ENCODE measurements around the gene RAB9A. TPM values are rescaled to one million over a fixed set of nuclear protein-coding genes. Genes with fewer than 3 reads are reported as not detected.
A peak's percentile ranks its signal among the peaks of the same experiment; 100 is the strongest.
"Not testable (repeated sequence)": the region's sequence is repeated elsewhere in the genome, so short reads cannot be mapped to it uniquely, and the experiment has no call there.

Gene RAB9A
- total RNA-seq, 1 donor from 2014 or later, result 33.7 TPM

DNA sequence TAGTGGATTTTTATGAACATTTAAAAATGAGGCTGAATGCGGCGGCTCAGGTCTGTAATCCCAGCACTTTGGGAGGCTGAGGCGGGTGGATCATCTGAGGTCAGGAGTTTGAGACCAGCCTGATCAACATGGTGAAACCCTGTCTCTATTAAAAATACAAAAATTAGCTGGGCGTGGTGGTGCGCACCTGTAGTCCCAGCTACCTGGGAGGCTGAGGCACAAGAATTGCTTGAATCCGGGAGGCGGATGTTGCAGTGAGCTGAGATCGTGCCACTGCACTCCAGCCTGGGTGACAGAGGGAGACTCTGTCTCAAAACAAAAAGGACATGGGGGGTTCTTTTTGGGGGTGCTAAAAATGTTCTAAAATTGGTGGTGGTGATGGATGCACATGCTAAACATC, 19.2 kb upstream of the RAB9A start:
- not testable (repeated sequence) for DNase-seq (ENCODE audit: low spot score)

- no peak for DNase-seq (ENCODE audit: low spot score)
These were observed 18.7 kb upstream of the RAB9A start for GRCh38 chrX:13670197-13670596.

GRCh38 chrX:13673016-13673415, 15.9 kb upstream of the RAB9A start:
- DNase-seq (ENCODE audit: low spot score), result no peak

GRCh38 chrX:13676885-13677284, 12.0 kb upstream of the RAB9A start:
- DNase-seq (ENCODE audit: low spot score), result no peak

DNA sequence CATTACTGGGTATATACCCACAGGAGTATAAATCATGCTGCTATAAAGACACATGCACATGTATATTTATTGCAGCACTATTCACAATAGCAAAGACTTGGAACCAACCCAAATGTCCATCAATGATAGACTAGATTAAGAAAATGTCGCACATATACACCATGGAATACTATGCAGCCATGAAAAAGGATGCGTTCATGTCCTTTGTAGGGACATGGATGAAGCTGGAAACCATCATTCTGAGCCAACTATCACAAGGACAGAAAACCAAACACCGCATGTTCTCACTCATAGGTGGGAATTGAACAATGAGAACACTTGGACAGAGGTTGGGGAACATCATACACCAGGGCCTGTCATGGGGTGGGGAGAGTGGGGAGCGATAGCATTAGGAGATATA, 9.2 kb upstream of the RAB9A start:
- not testable (repeated sequence) for DNase-seq (ENCODE audit: low spot score)

- DNase-seq (ENCODE audit: low spot score), result no peak
These were observed 7.3 kb upstream of the RAB9A start for GRCh38 chrX:13681595-13681994.

GRCh38 chrX:13684361-13684760, 4.6 kb upstream of the RAB9A start:
- DNase-seq (ENCODE audit: low spot score), result peak; percentile 47

DNA sequence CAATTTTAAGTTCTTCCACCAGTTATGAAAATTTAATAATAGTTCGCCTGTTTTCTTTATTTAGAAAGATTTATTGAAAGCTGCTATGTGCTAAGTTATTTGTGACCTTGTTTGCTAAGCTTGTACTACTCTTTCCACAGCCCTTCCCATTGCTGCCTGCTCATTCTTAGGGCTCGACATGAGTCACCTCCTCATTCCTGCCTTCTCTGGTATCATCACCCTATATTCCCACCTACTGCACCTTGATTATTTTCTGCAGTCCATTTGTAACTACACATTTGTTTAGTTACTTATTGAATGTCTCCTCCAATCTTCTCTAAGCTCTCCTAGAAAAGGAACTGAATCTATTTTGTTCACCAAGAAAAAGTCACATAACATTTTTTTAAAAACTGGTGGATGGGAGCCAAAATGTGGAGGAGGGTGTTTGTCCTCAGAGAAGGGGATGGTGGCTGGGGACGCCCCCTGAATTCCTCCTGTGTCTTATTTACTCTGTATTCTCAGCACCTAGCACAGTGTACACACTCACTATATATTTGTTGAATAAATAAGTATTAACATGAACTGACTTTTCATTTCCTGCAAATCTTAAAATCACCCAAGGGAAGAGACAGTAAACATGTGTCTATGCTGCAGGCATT, 3.7 kb upstream of the RAB9A start:
- no peak for DNase-seq (ENCODE audit: low spot score)

- no peak for DNase-seq (ENCODE audit: low spot score)
These were observed 1.7 kb upstream of the RAB9A start for GRCh38 chrX:13687203-13687602.

DNA sequence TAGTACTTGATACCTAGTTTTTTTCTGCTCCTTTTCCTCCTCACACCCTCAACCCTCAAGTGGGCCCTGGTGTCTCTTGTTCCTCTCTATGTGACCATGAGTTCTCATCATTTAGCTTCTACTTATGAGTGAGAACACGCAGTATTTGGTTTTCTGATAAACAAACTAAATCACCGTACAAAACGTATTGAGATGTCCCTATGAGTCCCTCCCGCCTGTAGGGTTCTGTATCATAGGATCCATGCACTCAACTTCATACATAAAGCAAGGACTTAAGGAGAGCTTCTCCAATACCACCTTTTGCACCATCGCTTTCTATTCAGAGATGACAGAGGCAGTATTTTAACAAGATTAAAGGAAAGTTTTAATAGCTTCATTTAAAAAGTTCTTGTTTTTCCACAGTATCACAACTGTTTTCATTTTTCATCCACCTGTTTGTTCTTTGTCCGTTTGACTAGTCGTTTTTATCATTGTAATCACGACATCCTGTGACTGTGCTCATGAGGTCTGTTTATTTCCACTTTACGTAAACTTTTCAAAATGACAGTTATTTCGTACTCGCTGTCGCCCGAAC, 457 bp upstream of the RAB9A start:
- no peak for DNase-seq (ENCODE audit: low spot score)

DNA sequence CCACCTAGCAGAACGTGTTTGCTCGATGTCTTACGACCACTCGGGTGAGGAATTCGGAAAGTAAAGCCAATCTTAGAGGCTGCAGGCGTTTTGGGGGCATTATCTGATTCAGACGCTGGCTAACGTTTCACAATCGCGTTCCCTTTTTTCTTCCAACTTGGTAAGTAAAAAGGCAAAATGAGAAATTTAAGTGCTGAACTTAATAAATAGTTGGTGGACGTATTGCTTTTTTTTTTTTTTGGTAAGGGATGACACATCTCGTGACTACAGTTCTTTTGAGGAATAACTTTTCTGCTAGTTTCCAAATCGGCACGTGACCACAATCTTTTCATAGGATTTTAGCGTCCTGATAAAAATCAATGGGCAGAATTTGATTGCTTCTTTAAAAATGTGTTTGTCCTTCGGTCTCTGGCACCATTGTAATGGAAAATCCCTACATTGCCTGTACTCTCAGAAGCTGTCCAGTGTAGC, 848 bp downstream of the RAB9A start:
- peak; percentile 40 for DNase-seq (ENCODE audit: low spot score)

- DNase-seq (ENCODE audit: low spot score), result no peak
These were observed 1.9 kb downstream of the RAB9A start for GRCh38 chrX:13690836-13691235.

- DNase-seq (ENCODE audit: low spot score), result no peak
These were observed 3.0 kb downstream of the RAB9A start for GRCh38 chrX:13691841-13692371.

DNA sequence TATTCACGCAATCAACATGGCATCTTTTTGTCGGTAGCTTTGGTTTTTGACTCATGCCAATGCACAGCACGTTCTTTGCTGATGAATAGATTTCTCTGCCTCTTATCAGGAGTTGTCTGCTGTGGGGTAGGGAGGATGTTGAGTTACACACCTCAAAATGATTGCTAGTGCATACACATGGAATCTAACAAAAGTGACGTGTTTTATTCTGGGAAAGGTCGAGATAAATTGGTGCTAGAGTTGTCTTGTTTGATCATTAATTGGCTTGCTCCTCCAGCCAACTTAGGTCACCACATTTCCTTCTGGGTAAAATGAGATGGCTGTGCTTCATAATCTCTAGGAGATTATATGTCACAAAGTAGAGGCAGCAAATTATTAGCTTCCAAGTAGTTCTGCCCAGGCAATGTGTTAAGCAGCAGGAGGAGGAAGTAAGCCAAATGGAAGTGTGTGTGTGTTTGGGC, 3.9 kb downstream of the RAB9A start:
- DNase-seq (ENCODE audit: low spot score), result no peak

DNA sequence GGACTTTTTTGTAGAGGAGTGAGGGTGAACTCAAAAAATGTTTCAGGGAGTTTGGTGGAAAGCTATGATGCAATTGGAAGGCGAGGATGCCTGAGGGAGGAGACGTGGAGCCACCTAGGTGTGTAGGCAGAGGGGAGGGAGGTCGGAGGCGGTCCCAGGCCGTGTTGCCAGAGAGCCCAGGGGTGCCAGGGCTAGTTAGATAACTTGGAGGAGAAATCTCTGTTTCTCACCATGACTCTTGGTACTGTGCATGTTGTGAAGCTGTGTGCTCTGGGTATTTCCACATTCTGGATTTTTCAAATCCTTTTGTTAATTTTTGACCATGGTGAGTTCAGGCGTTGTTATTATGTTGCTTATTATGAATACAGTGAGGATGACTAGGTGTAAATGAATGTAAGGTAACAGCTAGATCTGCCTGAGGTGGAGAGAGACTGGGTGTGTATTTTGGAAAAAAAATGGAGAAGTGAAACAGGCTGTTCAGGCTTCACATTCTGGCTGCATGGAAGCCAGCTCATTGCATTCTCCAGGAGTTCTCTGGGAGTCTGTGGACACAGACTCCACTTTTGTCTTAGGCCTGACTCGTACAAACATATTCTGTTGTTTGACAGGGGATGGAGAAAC, 4.5 kb downstream of the RAB9A start:
- DNase-seq (ENCODE audit: low spot score), result no peak

GRCh38 chrX:13694359-13694758, 5.4 kb downstream of the RAB9A start:
- DNase-seq (ENCODE audit: low spot score), result no peak

DNA sequence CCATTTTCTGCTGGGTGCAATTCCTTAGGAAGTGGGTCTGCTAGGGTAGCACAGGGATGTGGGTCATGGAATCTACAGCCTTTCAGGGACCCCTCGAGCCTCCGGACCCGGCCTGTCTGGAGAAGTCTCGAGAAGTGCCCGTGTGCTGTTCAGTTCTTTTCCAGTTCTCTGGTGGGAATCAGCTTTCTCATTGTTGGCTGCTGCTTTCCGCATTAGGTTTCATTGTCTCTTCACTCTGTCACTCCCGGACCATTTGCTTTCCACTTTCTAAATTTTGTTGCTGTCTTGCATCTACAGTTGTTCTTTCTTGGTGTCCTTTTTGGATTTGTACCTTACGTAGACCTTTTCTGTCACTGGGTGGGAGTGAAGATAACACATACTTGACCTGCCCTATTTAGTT, 6.1 kb downstream of the RAB9A start:
- no peak for DNase-seq (ENCODE audit: low spot score)

GRCh38 chrX:13695601-13696115, 6.7 kb downstream of the RAB9A start:
- no peak for DNase-seq (ENCODE audit: low spot score)

- no peak for DNase-seq (ENCODE audit: low spot score)
These were observed 8.5 kb downstream of the RAB9A start for GRCh38 chrX:13697455-13697854.

DNA sequence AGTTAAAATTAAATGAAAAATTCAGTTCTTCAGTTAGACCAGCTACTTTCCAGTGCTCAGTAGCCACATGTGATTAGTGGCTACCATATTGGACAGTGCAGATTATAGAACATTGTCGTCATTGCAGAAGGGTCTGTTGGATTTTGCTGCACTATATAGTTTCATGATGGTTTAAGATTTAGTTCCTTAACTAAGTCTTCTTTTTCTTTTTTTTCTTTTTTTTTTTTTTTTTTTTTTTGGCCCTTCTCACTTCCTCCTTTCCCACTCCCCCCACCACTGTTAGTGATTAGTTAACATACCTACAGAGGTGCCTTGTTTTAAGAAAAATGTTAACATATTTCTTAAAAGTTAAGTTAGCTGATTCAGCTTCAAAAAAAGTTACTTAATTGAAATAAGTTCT, 9.0 kb downstream of the RAB9A start:
- no peak for DNase-seq (ENCODE audit: low spot score)

GRCh38 chrX:13698432-13698831, 9.5 kb downstream of the RAB9A start:
- DNase-seq (ENCODE audit: low spot score), result no peak

GRCh38 chrX:13699183-13699826, 10.4 kb downstream of the RAB9A start:
- DNase-seq (ENCODE audit: low spot score), result no peak
